Activated CD8-positive, alpha-beta memory T cell treated with anti-CD3 and anti-CD28 coated beads, Interleukin-2, amount 50 U/mL, for 1 hour (primary cell): Measurements from ENCODE around the gene RPLP2.

Source experiments
- DNase-seq: peaks from one replicate; pipeline ENCODE4 v3.0.0-alpha.2; 2020; ENCODE audit errors: extremely low read depth

Gene RPLP2

GRCh38 chr11:849951-850774 is 40.4 kb downstream of the RPLP2 start:
- no peak for DNase-seq

- DNase-seq = no peak
Observed at GRCh38 chr11:850775-851763, 41.3 kb downstream of the RPLP2 start.

GRCh38 chr11:852762-853161 is 43.0 kb downstream of the RPLP2 start:
- no peak for DNase-seq

- no peak for DNase-seq
Observed at GRCh38 chr11:853682-854448, 44.1 kb downstream of the RPLP2 start.

- DNase-seq = no peak
Observed at GRCh38 chr11:854601-855329, 45.0 kb downstream of the RPLP2 start.

GRCh38 chr11:855330-855674 is 45.5 kb downstream of the RPLP2 start:
- no peak for DNase-seq

GRCh38 chr11:855796-856195 is 46.0 kb downstream of the RPLP2 start:
- DNase-seq = no peak

- DNase-seq = no peak
Observed at GRCh38 chr11:856397-856796, 46.6 kb downstream of the RPLP2 start.

- DNase-seq = no peak
Observed at GRCh38 chr11:858053-858761, 48.4 kb downstream of the RPLP2 start.

- no peak for DNase-seq
Observed at GRCh38 chr11:858762-859339, 49.1 kb downstream of the RPLP2 start.

GRCh38 chr11:859394-860131 is 49.8 kb downstream of the RPLP2 start:
- no peak for DNase-seq

GRCh38 chr11:860234-861104 is 50.7 kb downstream of the RPLP2 start:
- DNase-seq = no peak

- DNase-seq = no peak
Observed at GRCh38 chr11:861105-861479, 51.3 kb downstream of the RPLP2 start.

- DNase-seq = no peak
Observed at GRCh38 chr11:862081-862661, 52.4 kb downstream of the RPLP2 start.
